HG03520 (cell line): ENCODE results near the gene HOXC13.

Experiments
- ATAC-seq: cut with Tn5 transposase; IDR thresholded peaks from one replicate; pipeline ENCODE4 v1.9.1; 2021; ENCODE audit warnings: mild to moderate bottlenecking, moderate library complexity; ENCODE audit not compliant: unreplicated experiment

HOXC13 gene

GRCh38 chr12:53992377-53992889, 53.8 kb downstream of the HOXC13 start:
- no peak for ATAC-seq

GRCh38 chr12:53993162-53994008, 54.8 kb downstream of the HOXC13 start:
- no peak for ATAC-seq

- ATAC-seq, result no peak
Measured at GRCh38 chr12:53994009-53994263, 55.3 kb downstream of the HOXC13 start.

- no peak for ATAC-seq
Measured at GRCh38 chr12:53994264-53995001, 55.8 kb downstream of the HOXC13 start.

- ATAC-seq, result no peak
Measured at GRCh38 chr12:53995002-53995377, 56.4 kb downstream of the HOXC13 start.

GRCh38 chr12:53995378-53996239, 57.0 kb downstream of the HOXC13 start:
- ATAC-seq, result no peak
